Fibroblast of skin of right quadriceps (primary cell): ENCODE measurements around the gene SLC25A11.
"Not testable (repeated sequence)": the region's sequence is repeated elsewhere in the genome, so short reads cannot be mapped to it uniquely, and the experiment has no call there.

Experiments used
- DNase-seq: peaks from one replicate; pipeline ENCODE4 v3.0.0-alpha.2; 2013

SLC25A11 gene

GRCh38 chr17:4908711-4909496, 30.9 kb downstream of the SLC25A11 start:
- DNase-seq = peak; percentile 84

GRCh38 chr17:4908301-4908700, 31.5 kb downstream of the SLC25A11 start:
- DNase-seq = no peak

GRCh38 chr17:4906642-4907041, 33.2 kb downstream of the SLC25A11 start:
- DNase-seq = not testable (repeated sequence)

GRCh38 chr17:4903051-4903818, 36.6 kb downstream of the SLC25A11 start, which contains the start of gene CHRNE:
CHRNE (minus strand) TSS chr17:4903098; CDS start chr17:4903063, 35 bp downstream.
- DNase-seq = peak; percentile 60

GRCh38 chr17:4902540-4902939, 37.3 kb downstream of the SLC25A11 start:
- no peak for DNase-seq

GRCh38 chr17:4901648-4902344, 38.0 kb downstream of the SLC25A11 start:
- no peak for DNase-seq

GRCh38 chr17:4901108-4901647, 38.7 kb downstream of the SLC25A11 start:
- DNase-seq = no peak

GRCh38 chr17:4900231-4901107, 39.4 kb downstream of the SLC25A11 start:
- peak; percentile 15 for DNase-seq

- DNase-seq = peak; percentile 83
Observed at GRCh38 chr17:4899341-4900230, 40.3 kb downstream of the SLC25A11 start, which contains the start of gene C17orf107. C17orf107 (plus strand) TSS chr17:4899536; CDS start chr17:4899763, 227 bp downstream.

- DNase-seq = no peak
Observed at GRCh38 chr17:4898927-4899326, 40.9 kb downstream of the SLC25A11 start.

GRCh38 chr17:4898351-4898750, 41.5 kb downstream of the SLC25A11 start:
- DNase-seq = no peak

GRCh38 chr17:4897785-4898184, 42.1 kb downstream of the SLC25A11 start:
- DNase-seq = no peak

- DNase-seq = no peak
Observed at GRCh38 chr17:4897198-4897687, 42.6 kb downstream of the SLC25A11 start.

GRCh38 chr17:4896332-4897197, 43.3 kb downstream of the SLC25A11 start:
- no peak for DNase-seq

GRCh38 chr17:4895657-4896331, 44.1 kb downstream of the SLC25A11 start:
- DNase-seq = no peak

GRCh38 chr17:4895121-4895520, 44.7 kb downstream of the SLC25A11 start:
- DNase-seq = no peak

GRCh38 chr17:4893721-4894560, 45.9 kb downstream of the SLC25A11 start:
- no peak for DNase-seq

- DNase-seq = no peak
Observed at GRCh38 chr17:4893272-4893671, 46.6 kb downstream of the SLC25A11 start.
